Activated CD8-positive, alpha-beta memory T cell treated with anti-CD3 and anti-CD28 coated beads for 1 hour (primary cell): ENCODE results near the gene KRTAP3-2.

Experiments
- DNase-seq, 2 donors: peaks; one replicate each; pipeline ENCODE4 v3.0.0-alpha.2; 2020; ENCODE audit warnings: low read depth in 1 of 2; ENCODE audit errors: extremely low read depth in 1 of 2

Gene KRTAP3-2

DNA sequence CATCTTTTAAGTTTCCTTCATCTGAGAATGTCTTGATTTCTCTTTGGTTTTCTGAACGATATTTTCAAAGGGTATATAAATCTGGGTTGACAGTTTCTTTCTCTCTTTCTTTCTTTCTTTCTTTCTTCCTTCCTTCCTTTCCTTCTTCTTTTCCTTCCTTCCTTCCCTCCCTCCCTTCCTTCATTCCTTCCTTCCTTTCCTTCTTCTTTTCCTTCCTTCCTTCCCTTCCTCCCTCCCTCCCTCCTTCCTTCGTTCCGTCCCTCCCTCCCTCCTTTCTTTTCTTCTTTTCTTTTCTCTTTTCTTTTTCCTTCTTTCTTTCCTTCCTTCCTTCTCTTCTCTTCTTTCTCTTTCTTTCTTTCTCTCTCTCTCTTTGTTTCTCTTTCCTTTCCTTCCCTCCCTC, 25.3 kb downstream of the KRTAP3-2 start:
- no peak for DNase-seq

DNA sequence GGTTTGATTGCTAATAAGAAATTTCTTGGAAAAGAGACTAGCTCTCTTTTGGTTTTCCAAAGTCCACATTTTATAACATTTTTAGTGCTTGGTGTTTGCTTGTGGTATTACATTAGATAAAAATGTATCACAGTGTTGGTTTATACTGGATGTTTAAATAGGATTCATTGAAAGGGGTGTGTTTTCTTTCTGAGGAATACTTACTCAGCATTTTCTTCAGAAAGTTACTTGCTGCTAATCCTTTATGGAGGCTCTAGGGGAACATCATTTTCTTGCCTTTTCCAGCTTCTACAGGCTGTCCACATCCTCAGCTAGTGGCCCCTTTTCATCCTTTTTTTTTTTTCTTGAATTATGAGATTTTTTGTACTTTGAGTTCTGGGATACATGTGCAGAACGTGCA, 32.1 kb downstream of the KRTAP3-2 start:
- DNase-seq, result no peak

DNA sequence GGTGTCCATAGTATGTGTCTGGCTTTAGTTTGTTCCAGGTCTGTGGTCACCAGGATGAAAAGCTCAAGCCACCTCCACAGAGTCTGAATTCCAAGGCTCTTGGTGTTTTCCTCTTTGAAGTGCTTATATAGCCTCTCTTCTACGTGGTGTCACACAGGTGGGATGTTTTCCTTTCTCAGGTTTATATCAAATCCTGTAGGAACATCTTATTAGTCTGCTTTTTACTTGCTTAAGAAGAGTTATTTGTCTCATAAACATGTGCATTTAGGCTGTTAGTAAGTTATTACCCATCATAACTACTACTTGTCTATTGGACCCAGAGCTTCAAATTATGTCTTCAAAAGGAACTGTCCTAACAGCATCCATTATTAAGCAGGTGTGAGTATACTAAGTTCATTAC, 32.9 kb downstream of the KRTAP3-2 start, which contains the start of gene KRT39:
KRT39 (minus strand) TSS at position 101 of the 400 bp plus-strand sequence; CDS start at position 9, 92 bp downstream.
- no peak for DNase-seq

DNA sequence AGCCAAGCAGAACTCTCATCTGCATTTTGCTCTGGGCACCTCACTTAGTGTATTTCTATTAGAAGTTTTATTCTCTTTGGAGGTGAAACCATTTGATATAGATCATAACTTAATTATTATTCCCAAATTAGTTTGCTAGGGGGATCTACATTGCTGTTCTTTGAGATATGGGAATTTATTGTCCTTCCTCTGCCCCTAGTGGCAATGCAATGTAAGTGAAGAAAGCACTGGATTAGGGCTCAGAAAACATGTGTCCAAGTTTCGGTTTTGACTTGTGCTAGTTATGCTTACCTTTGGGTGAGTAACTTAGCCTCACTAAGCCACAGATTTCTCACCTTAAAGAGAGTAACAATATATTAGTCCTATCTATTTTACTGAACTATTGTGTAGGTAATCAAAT, 35.9 kb downstream of the KRTAP3-2 start:
- no peak for DNase-seq

DNA sequence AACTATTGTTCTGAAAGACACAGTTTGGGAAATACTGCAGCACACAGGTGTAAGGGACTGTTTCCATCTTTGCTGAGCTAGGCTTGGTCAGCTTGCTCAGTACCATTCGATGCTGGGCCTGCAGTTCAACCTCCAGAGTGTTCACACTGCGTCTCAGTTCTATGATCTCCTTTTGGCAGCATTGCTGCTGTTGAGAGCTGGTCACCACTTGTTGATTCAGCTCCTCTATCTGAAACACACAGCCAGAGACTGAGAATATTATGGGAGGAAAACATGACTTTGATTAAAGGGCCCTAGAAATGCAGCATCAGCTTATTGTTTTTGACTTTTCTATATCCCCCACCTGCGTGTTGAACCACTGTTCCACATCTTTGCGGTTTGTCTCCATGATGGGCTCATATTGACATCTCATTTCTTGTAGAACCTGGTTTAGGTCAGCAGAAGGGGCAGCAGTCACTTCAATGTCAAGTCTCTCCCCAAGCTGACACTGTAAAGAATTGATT, 37.6 kb downstream of the KRTAP3-2 start:
- DNase-seq, result no peak

DNA sequence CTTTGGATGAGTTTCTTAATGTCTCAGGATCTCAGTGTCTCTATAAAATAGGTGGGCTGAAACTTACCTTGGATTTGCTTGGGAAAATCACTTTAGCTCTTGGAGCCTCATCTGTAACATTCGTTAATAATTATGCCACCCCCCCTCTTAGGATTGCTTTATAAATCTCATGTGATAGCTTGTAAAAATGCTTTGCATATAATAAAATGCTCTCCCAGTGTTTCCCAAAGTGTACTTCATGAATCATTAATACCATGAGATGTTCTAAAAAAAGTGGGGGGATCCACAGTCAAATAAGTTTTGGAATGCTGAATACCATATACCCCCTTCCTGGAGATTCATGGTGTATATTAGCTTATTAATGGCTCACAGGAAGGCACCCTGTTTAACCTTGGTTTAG, 38.1 kb downstream of the KRTAP3-2 start:
- no peak for DNase-seq

DNA sequence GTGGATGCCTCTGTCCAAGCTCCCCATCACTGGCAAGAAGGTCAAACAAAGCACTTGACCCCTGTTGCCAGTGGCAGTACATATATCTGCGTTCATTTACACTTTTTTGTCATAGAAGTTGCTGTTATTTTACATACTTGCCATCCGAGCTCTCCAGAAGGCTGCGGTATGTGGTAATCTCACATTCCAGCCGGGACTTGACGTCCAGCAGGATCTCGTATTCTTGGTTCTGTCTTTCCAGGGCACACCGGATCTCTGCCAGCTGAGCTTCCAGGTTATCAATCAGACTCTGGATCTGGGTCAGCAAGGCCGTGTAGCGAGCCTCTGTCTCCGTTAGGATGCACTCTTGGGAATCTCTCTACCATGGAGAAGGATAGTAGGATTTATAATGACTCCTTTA, 39.6 kb downstream of the KRTAP3-2 start:
- no peak for DNase-seq

DNA sequence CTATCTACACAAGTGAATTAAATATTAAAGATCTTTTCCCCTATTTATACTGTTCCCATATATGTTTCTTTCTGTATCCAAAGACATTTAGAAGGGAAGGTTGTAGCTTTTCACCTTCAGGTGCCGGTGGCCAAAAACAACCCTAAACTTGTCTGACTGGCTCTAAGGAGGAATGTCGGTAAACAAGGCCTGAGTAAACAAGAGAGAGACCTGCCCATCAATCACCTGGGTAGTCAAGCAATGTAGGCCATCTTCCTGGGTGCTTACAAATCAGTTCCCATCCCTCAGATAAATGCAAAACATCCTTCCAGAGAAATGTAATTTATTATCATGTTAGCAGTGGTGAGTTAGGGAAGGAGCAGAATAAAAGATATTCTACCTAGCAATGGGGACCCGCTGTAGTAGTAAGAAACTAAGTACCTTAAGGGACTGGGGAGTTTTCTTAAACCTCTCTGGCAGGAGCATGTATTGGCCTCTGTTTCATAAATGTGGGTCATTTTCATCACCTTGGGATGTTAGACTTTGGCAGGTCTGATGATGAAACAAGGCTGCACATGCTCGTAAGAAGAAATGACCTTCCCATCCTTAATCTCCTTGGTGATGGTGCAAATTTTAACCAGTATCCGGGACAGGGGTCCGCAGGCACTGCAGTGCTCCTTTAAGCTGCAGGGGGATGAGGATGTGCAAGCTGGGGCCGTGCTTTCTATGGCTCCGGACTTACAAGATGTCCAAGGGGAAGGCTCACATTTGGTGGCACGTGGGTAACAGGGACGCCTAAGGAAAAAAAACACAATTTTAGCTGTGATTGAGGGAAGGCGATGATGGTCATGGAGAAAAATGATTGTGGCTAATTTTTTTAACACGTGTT, 41.4 kb downstream of the KRTAP3-2 start:
- no peak for DNase-seq

DNA sequence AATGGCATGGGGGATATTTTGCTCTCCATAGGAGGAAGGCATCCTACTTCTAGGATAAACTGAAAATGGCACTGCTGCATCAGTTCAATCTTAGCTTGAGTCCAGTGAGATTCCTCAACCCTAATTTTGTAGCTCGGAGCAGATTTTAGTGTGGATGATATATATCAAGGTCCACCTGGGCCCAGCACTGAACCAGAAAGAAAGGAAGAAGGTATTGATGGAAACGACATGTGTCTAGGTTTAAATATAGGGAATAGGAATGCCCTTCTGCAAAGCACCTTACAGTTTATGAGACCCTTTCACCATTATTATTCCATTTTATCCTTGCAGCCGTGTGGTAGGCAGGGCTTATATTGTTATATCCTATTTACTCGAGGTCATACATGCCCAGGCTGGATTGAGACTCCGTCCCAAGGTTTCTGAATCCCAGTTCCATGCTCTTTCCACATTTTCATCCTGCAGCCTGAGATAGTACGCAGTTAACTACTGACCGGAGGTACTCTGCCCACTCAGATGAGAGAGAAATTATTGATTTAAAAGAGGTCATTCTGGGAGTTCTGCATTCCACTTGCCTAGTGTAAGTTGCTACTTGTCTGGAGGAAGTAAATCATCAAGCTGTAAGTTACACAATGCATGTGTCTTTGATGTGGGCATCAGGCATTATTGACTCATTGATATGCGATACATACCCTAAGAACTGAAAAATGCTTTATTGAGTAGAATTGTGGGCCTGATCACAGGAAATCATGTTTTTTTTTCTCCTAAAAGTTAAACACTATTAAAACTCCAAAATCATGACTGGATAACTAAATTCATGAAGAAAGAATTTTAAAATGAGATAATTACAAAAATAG, 43.1 kb downstream of the KRTAP3-2 start:
- no peak for DNase-seq

DNA sequence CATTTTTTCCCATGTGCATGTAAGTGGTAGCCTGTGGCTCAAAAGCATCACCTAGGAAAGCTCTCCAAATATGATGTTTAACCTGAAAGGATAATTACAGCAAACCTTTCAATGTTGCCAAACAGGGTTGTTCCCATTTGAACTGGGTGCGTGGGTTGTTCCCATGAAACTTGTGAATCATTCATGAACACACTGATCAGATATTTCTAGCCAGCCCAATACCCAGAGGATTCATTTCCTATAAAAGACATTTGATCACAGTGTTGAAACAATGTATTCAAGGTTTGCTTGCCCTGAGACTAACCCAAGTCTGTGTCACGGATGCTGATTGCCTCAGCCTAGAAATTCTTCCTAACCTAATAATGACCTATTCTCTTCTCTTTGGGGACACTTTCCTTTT, 45.8 kb downstream of the KRTAP3-2 start:
- no peak for DNase-seq

DNA sequence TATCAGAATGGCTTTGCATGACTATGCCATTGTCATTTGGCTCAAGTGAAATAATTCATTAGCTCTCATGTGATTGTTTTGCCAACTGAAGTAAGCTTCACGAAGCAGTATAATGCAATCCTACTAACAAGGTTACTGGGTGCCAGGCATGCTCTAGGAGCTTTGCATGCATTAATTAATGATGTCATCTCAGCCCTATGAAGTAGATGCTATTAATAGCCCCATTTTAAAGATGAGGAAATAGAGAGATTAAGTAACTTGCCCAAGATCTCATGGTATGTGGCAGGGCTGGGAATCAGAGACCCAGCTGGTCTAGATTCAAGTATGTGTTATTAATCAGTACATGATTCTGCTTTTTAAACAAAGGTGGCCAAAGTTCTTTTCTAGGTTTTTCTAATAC, 47.0 kb downstream of the KRTAP3-2 start:
- DNase-seq, result no peak

DNA sequence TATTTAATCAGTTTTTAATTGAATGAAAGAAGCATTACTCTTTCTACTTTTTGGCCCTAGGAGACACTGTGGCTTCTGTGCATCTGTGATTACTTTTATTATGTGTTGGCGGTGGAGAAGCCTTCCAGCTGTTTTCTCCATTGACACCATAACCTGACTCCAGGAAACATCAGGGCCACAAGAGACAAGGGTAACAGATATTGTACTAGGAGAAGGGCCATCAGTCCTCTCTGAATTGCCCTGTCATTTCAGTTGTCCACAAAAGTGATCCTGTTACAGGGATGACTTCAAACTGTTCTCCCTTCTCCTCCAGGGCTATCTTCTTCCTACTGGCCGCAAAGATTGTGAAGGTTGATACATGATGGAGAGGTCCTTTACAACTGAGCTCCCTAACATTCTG, 47.6 kb downstream of the KRTAP3-2 start:
- no peak for DNase-seq

DNA sequence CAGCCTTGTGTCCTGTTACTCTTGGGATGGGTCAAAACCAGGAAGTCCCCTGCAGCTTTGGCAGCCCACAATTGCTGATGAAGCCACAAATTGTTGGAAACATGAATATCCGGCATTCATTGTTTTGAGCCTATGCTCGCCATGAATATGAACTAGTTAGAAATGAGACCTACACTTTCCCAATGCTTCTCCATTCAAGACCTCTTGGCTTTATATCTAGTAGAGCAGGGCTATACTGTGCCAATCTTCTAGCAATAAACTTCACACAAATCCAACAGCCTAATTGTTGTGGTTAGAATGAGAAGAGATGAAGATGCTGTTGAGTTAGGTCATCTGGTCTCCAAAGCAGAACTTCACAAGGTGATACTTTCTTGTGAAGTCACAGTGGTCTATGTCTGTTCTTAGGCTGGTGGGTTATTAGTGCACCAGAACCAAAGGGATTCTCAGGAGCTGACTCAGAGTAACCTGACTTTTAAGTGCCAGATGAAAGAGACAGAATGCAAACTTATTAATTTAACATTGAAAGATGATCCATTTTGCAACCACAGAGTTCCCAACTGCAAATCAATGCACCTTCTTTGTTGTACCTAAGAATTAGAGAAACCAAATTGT, 48.6 kb downstream of the KRTAP3-2 start:
- DNase-seq, result no peak

DNA sequence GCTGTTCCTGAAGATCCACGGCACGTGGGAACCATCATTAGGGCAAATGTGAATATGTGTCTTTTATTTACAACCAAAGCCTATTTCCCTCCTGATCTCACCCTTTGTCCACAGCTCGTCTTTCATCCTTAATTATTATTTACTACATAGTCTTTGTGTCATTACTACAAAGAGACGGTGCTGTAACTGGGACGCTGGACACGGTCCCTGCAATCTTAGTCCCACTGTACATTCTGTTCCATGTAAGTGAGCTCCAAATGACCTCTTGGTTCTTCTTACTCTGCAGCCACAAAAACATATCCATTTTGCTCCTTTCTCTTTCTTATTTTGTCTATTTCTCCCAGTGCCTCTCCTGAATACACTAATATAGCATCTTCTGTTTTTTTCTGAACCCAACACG, 49.5 kb downstream of the KRTAP3-2 start:
- no peak for DNase-seq

DNA sequence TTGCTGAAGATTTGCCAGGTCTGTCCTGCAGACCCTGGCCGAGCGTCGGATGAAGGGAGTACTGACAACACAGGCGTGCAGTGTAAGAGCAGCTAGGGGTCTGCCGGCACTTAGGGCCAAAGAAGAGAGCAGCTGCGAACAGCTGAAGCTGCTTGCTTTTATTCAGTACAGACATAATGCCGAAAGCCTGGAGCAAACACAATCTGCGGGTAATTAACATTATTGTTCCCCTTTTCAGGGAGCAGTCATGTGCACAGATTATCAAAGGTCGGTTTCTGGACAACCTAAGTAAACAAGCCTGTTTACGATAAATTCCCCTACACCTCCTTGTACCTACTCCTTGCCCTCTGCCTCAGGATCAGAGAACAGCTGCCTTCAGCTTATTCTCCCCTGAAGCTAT, 50.3 kb downstream of the KRTAP3-2 start:
- DNase-seq, result no peak
